ENCODE data around the gene MYF6.

The MYF6 gene

GRCh38 chr12:80713419-80713818, 6.0 kb downstream of the MYF6 start:
- Histone ChIP-seq H3K4me1 (ENCODE audit: control insufficient read depth in 1 of 2, insufficient read depth in 2 of 2, low read length in 2 of 2) (peaks cover 0 to 4% of the 10 kb centered on the region in 2 experiments), H2BK12ac (ENCODE audit: low read length) (no peak overlapping the region), H4K8ac (ENCODE audit: low read depth, low read length) (no peak overlapping the region), H2BK120ac (ENCODE audit: insufficient read depth, low read length, poor library complexity) (no peak overlapping the region), H3K18ac (ENCODE audit: low read length) (no peak overlapping the region), H2BK5ac (ENCODE audit: low read depth, low read length, poor library complexity) (no peak overlapping the region), H3K36me3 (ENCODE audit: control insufficient read depth in 1 of 2, insufficient read depth in 2 of 2, low read length in 2 of 2) (no peaks in the 10 kb centered on the region), H4K12ac (ENCODE audit: low read depth, low read length) (no peak overlapping the region), H4K91ac (ENCODE audit: low read depth, low read length) (no peak overlapping the region), H3K27me3 (ENCODE audit: insufficient read depth, low read length) (peaks cover 14% of the 10 kb centered on the region), H3K23ac (ENCODE audit: low read length) (no peak overlapping the region), H3K4me2 (ENCODE audit: low read length) (no peak overlapping the region), H3K79me1 (ENCODE audit: low read length) (no peaks in the 10 kb centered on the region), H2AK5ac (ENCODE audit: low read length) (no peak overlapping the region), H3K27ac (ENCODE audit: low read depth, low read length) (no peak overlapping the region), H3K4me3 (ENCODE audit: low read depth, low read length) (no peak overlapping the region), H3K9ac (ENCODE audit: low read length) (no peak overlapping the region), H3K14ac (ENCODE audit: low read length) (no peak overlapping the region), H3K79me2 (ENCODE audit: control insufficient read depth, insufficient read depth, low read length, poor library complexity) (no peaks in the 10 kb centered on the region), H2AFZ (ENCODE audit: insufficient read depth, low read length, poor library complexity) (no peak overlapping the region), H3K4ac (ENCODE audit: low read depth, low read length) (no peak overlapping the region), H3K9me3 (ENCODE audit: insufficient read depth, low read depth, low read length) (peaks cover 3% of the 10 kb centered on the region)
- WGBS (ENCODE audit: extremely low coverage, insufficient coverage, insufficient read length), result no CpG with 5 or more reads among the region's 4 CpGs
- DNase-seq, result no peak

- Histone ChIP-seq H2AFZ (ENCODE audit: insufficient read depth, low read length, poor library complexity) (no peak overlapping the region), H4K12ac (ENCODE audit: low read depth, low read length) (no peak overlapping the region), H3K9me3 (ENCODE audit: insufficient read depth, low read depth, low read length) (no peaks in the 10 kb centered on the region), H3K18ac (ENCODE audit: low read length) (no peak overlapping the region), H3K36me3 (ENCODE audit: control insufficient read depth in 1 of 2, insufficient read depth in 2 of 2, low read length in 2 of 2) (no peaks in the 10 kb centered on the region), H3K79me1 (ENCODE audit: low read length) (no peaks in the 10 kb centered on the region), H2BK12ac (ENCODE audit: low read length) (no peak overlapping the region), H3K4me3 (ENCODE audit: low read depth, low read length) (no peak overlapping the region), H3K79me2 (ENCODE audit: control insufficient read depth, insufficient read depth, low read length, poor library complexity) (no peaks in the 10 kb centered on the region), H4K91ac (ENCODE audit: low read depth, low read length) (no peak overlapping the region), H2BK120ac (ENCODE audit: insufficient read depth, low read length, poor library complexity) (no peak overlapping the region), H3K4ac (ENCODE audit: low read depth, low read length) (no peak overlapping the region), H3K27ac (ENCODE audit: low read depth, low read length) (no peak overlapping the region), H3K23ac (ENCODE audit: low read length) (no peak overlapping the region), H2BK5ac (ENCODE audit: low read depth, low read length, poor library complexity) (no peak overlapping the region), H3K4me2 (ENCODE audit: low read length) (peak overlapping the region; percentile 81), H2AK5ac (ENCODE audit: low read length) (no peak overlapping the region), H3K4me1 (ENCODE audit: control insufficient read depth in 1 of 2, insufficient read depth in 2 of 2, low read length in 2 of 2) (no peaks in the 10 kb centered on the region), H3K14ac (ENCODE audit: low read length) (no peak overlapping the region), H3K9ac (ENCODE audit: low read length) (no peak overlapping the region), H3K27me3 (ENCODE audit: insufficient read depth, low read length) (peaks cover 8% of the 10 kb centered on the region), H4K8ac (ENCODE audit: low read depth, low read length) (no peak overlapping the region)
- no CpG with 5 or more reads among the region's 16 CpGs for WGBS (ENCODE audit: extremely low coverage, insufficient coverage, insufficient read length)
- DNase-seq, result peak in 1 of 2 donors; percentile 7
These were observed 6.6 kb downstream of the MYF6 start for GRCh38 chr12:80714055-80714454.

- Histone ChIP-seq H3K4me1 (ENCODE audit: control insufficient read depth in 1 of 2, insufficient read depth in 2 of 2, low read length in 2 of 2) (no peaks in the 10 kb centered on the region), H2BK12ac (ENCODE audit: low read length) (no peak overlapping the region), H3K23ac (ENCODE audit: low read length) (no peak overlapping the region), H3K36me3 (ENCODE audit: control insufficient read depth in 1 of 2, insufficient read depth in 2 of 2, low read length in 2 of 2) (no peaks in the 10 kb centered on the region), H3K9ac (ENCODE audit: low read length) (no peak overlapping the region), H3K4ac (ENCODE audit: low read depth, low read length) (no peak overlapping the region), H2BK120ac (ENCODE audit: insufficient read depth, low read length, poor library complexity) (no peak overlapping the region), H4K12ac (ENCODE audit: low read depth, low read length) (no peak overlapping the region), H3K79me2 (ENCODE audit: control insufficient read depth, insufficient read depth, low read length, poor library complexity) (no peaks in the 10 kb centered on the region), H3K9me3 (ENCODE audit: insufficient read depth, low read depth, low read length) (no peaks in the 10 kb centered on the region), H3K14ac (ENCODE audit: low read length) (no peak overlapping the region), H4K8ac (ENCODE audit: low read depth, low read length) (no peak overlapping the region), H2BK5ac (ENCODE audit: low read depth, low read length, poor library complexity) (no peak overlapping the region), H4K91ac (ENCODE audit: low read depth, low read length) (no peak overlapping the region), H3K4me3 (ENCODE audit: low read depth, low read length) (no peak overlapping the region), H2AFZ (ENCODE audit: insufficient read depth, low read length, poor library complexity) (no peak overlapping the region), H3K79me1 (ENCODE audit: low read length) (no peaks in the 10 kb centered on the region), H2AK5ac (ENCODE audit: low read length) (no peak overlapping the region), H3K27me3 (ENCODE audit: insufficient read depth, low read length) (peaks cover 3% of the 10 kb centered on the region), H3K27ac (ENCODE audit: low read depth, low read length) (no peak overlapping the region), H3K4me2 (ENCODE audit: low read length) (no peak overlapping the region), H3K18ac (ENCODE audit: low read length) (no peak overlapping the region)
- WGBS (ENCODE audit: extremely low coverage, insufficient coverage, insufficient read length), result no CpG with 5 or more reads among the region's 3 CpGs
- no peak for DNase-seq
These were observed 7.4 kb downstream of the MYF6 start for GRCh38 chr12:80714846-80715245.

GRCh38 chr12:80715713-80716249, 8.3 kb downstream of the MYF6 start:
- Histone ChIP-seq H3K18ac (ENCODE audit: low read length) (no peak overlapping the region), H3K27ac (ENCODE audit: low read depth, low read length) (no peak overlapping the region), H4K8ac (ENCODE audit: low read depth, low read length) (no peak overlapping the region), H3K9ac (ENCODE audit: low read length) (no peak overlapping the region), H3K4me2 (ENCODE audit: low read length) (no peak overlapping the region), H2BK120ac (ENCODE audit: insufficient read depth, low read length, poor library complexity) (no peak overlapping the region), H2AFZ (ENCODE audit: insufficient read depth, low read length, poor library complexity) (no peak overlapping the region), H3K4me1 (ENCODE audit: control insufficient read depth in 1 of 2, insufficient read depth in 2 of 2, low read length in 2 of 2) (no peaks in the 10 kb centered on the region), H2BK12ac (ENCODE audit: low read length) (no peak overlapping the region), H3K79me1 (ENCODE audit: low read length) (no peaks in the 10 kb centered on the region), H3K23ac (ENCODE audit: low read length) (no peak overlapping the region), H4K12ac (ENCODE audit: low read depth, low read length) (no peak overlapping the region), H3K9me3 (ENCODE audit: insufficient read depth, low read depth, low read length) (no peaks in the 10 kb centered on the region), H2AK5ac (ENCODE audit: low read length) (no peak overlapping the region), H3K36me3 (ENCODE audit: control insufficient read depth in 1 of 2, insufficient read depth in 2 of 2, low read length in 2 of 2) (no peaks in the 10 kb centered on the region), H3K27me3 (ENCODE audit: insufficient read depth, low read length) (no peaks in the 10 kb centered on the region), H3K79me2 (ENCODE audit: control insufficient read depth, insufficient read depth, low read length, poor library complexity) (no peaks in the 10 kb centered on the region), H3K4me3 (ENCODE audit: low read depth, low read length) (no peak overlapping the region), H2BK5ac (ENCODE audit: low read depth, low read length, poor library complexity) (no peak overlapping the region), H4K91ac (ENCODE audit: low read depth, low read length) (no peak overlapping the region), H3K4ac (ENCODE audit: low read depth, low read length) (no peak overlapping the region), H3K14ac (ENCODE audit: low read length) (no peak overlapping the region)
- DNase-seq, result no peak
- WGBS (ENCODE audit: extremely low coverage, insufficient coverage, insufficient read length), result no CpG with 5 or more reads among the region's 10 CpGs

Measured in trophoblast cell (in vitro differentiated cells and primary cell).